Measurements from ENCODE around the gene RASA3. TPM values are rescaled to one million over a fixed set of nuclear protein-coding genes. Genes with fewer than 3 reads are reported as not detected.

RASA3 gene
- total and polyA plus RNA-seq, 9 of the 15 experiments (the other 6 are each of a cell fraction or from before 2014, with no cell fraction given), result 0.72 to 25.3 (median 14.4) TPM

DNA sequence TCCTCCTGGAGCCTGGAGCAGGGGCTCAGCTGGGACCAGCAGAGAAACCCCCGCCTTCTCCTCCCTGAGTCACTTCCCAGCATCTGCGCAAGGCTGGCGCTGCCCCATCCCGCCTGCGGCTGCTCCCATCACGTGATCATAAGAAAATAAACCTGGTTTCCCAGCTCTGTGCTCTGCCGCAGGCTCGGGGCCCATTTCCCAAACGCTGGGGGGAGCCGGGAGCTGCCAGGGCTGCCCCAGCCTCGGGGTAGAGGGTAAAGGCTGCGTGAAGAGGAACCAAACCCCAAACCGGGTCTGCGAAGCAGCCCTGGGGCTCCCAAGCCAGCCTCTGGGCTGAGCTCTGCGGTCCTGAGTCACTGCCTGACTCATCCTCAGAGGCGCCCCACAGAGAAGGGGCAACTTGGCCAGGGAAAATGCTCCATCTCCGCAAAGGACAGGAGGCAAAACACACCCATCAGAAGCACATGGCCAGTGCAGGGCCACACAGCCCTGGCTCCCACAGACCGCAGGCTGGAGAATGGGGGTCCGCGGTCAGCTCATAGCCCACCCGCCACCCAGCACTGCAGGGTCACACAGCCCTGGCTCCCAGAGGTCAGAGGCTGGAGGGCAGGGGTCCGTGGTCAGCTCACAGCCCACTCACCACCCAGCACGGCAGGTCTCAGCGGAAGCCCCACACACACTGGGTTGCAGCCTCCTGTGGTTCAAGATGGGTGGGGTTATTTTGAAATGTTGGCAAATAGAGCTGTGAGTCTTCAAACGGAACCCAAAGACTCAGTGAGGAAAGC is 67.1 kb downstream of the RASA3 start (continued):
- TF ChIP-seq, protein P1, sequence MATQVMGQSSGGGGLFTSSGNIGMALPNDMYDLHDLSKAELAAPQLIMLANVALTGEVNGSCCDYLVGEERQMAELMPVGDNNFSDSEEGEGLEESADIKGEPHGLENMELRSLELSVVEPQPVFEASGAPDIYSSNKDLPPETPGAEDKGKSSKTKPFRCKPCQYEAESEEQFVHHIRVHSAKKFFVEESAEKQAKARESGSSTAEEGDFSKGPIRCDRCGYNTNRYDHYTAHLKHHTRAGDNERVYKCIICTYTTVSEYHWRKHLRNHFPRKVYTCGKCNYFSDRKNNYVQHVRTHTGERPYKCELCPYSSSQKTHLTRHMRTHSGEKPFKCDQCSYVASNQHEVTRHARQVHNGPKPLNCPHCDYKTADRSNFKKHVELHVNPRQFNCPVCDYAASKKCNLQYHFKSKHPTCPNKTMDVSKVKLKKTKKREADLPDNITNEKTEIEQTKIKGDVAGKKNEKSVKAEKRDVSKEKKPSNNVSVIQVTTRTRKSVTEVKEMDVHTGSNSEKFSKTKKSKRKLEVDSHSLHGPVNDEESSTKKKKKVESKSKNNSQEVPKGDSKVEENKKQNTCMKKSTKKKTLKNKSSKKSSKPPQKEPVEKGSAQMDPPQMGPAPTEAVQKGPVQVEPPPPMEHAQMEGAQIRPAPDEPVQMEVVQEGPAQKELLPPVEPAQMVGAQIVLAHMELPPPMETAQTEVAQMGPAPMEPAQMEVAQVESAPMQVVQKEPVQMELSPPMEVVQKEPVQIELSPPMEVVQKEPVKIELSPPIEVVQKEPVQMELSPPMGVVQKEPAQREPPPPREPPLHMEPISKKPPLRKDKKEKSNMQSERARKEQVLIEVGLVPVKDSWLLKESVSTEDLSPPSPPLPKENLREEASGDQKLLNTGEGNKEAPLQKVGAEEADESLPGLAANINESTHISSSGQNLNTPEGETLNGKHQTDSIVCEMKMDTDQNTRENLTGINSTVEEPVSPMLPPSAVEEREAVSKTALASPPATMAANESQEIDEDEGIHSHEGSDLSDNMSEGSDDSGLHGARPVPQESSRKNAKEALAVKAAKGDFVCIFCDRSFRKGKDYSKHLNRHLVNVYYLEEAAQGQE (IDR thresholded peaks at IDR 0.05; ENCODE audit: borderline replicate concordance), result peak; percentile 58
- TF ChIP-seq, protein P1 (CRISPR knock-in tag; IDR thresholded peaks at IDR 0.05; ENCODE audit: low read depth), result no peak
- TF ChIP-seq JUND (IDR thresholded peaks at IDR 0.05; ENCODE audit: borderline replicate concordance, low read depth, low read length), result peak; percentile 97
- TF ChIP-seq JUND (tag; IDR thresholded peaks at IDR 0.05; ENCODE audit: borderline replicate concordance, low read depth, low read length), result peak; percentile 96; the same call in 2 of the 3 replicates
- TF ChIP-seq ZNF354B (CRISPR knock-in tag; IDR thresholded peaks at IDR 0.05), result no peak
- 0 out of 2 replicates have a peak, but pooled peaks have one; percentile 15 for TF ChIP-seq FOXM1 (IDR thresholded peaks at IDR 0.05; ENCODE audit: low read depth)
- no peak for TF ChIP-seq FOXM1 (CRISPR knock-in tag; IDR thresholded peaks at IDR 0.05; ENCODE audit: low read depth)
- peak in 1 of 2 experiments; percentile 44; a peak in 1 of 4 replicates for TF ChIP-seq HDAC1 (IDR thresholded peaks at IDR 0.05)
- peak; percentile 91 to 92 for TF ChIP-seq NRF1 (conservative IDR thresholded peaks at IDR 0.05 in 1 of 2, IDR thresholded peaks at IDR 0.05 in 1 of 2)
- TF ChIP-seq, protein P2, sequence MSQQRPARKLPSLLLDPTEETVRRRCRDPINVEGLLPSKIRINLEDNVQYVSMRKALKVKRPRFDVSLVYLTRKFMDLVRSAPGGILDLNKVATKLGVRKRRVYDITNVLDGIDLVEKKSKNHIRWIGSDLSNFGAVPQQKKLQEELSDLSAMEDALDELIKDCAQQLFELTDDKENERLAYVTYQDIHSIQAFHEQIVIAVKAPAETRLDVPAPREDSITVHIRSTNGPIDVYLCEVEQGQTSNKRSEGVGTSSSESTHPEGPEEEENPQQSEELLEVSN (IDR thresholded peaks at IDR 0.05; ENCODE audit: borderline replicate concordance in 1 of 2, extremely low read depth in 1 of 2, insufficient read depth in 1 of 2, insufficient read length in 1 of 2, low read depth in 1 of 2, low read length in 1 of 2, poor library complexity in 1 of 2, severe bottlenecking in 1 of 2), result peak; percentile 30 to 36
- TF ChIP-seq ZBTB7A (IDR thresholded peaks at IDR 0.05; ENCODE audit: borderline replicate concordance, control insufficient read depth, low read depth, low read length), result peak; percentile 58; the same call in 1 of the 2 replicates
- TF ChIP-seq MYC (IDR thresholded peaks at IDR 0.05; ENCODE audit: low read depth, low read length), result peak; percentile 75
- TF ChIP-seq MYC (CRISPR knock-in tag; IDR thresholded peaks at IDR 0.05; ENCODE audit: borderline replicate concordance, low read depth), result no peak
- TF ChIP-seq HDAC2 (IDR thresholded peaks at IDR 0.05), result peak; percentile 71; the same call in 1 of the 2 replicates
- TF ChIP-seq NFE2 (IDR thresholded peaks at IDR 0.05; ENCODE audit: low read depth), result peak; percentile 87
- 0 out of 2 replicates have a peak, but pooled peaks have one; percentile 45 for TF ChIP-seq ZBTB1 (CRISPR knock-in tag; IDR thresholded peaks at IDR 0.05; ENCODE audit: borderline replicate concordance, low read depth)
- TF ChIP-seq ATF1 (CRISPR knock-in tag; IDR thresholded peaks at IDR 0.05), result no peak
- TF ChIP-seq ATF1 (tag; IDR thresholded peaks at IDR 0.05), result 0 out of 2 replicates have a peak, but pooled peaks have one; percentile 24
- TF ChIP-seq NR4A1 (CRISPR knock-in tag; IDR thresholded peaks at IDR 0.05), result 0 out of 2 replicates have a peak, but pooled peaks have one; percentile 11
- no peak for TF ChIP-seq NR4A1 (tag; IDR thresholded peaks at IDR 0.05)

Measured in K562 (cell line).